ENCODE measurements around the gene CXorf65. TPM values are rescaled to one million over a fixed set of nuclear protein-coding genes. Genes with fewer than 3 reads are reported as not detected.

Gene CXorf65
- polyA plus RNA-seq, 1 experiment = not detected

- DNase-seq (ENCODE audit: low read depth, low spot score) = peak; percentile 51
- Histone ChIP-seq H3K4me3 (ENCODE audit: low read depth, low read length) (peak within 1 kb of the TSS; percentile 68), H3K27ac (ENCODE audit: low read depth, low read length) (peak within 1 kb of the TSS; percentile 39), H3K9me3 (ENCODE audit: control insufficient read depth, insufficient read depth, low read length) (no peaks in the 10 kb centered on the region), H3K27me3 (ENCODE audit: control insufficient read depth, insufficient read depth, low read length) (no peaks in the 10 kb centered on the region)
- ChIA-PET CTCF (interaction anchor here (0.6 to 1.8 kb wide), 6 partner anchors 11 to 102 kb away, joined by 3 to 7 read pairs (median 4); no protein-coding TSS in a partner anchor), POLR2A (interaction anchor here (1.0 kb wide), 1 partner anchor 64 kb away, joined by 4 read pairs; no protein-coding TSS in a partner anchor)
- no peak for TF ChIP-seq CTCF (IDR thresholded peaks at IDR 0.05; ENCODE audit: low read depth, low read length)
These were observed 11.8 kb upstream of the CXorf65 start, which contains the start of gene MED12 for GRCh38 chrX:71118032-71118984. MED12 (plus strand) TSS chrX:71118596; CDS start chrX:71118755, 159 bp downstream.

DNA sequence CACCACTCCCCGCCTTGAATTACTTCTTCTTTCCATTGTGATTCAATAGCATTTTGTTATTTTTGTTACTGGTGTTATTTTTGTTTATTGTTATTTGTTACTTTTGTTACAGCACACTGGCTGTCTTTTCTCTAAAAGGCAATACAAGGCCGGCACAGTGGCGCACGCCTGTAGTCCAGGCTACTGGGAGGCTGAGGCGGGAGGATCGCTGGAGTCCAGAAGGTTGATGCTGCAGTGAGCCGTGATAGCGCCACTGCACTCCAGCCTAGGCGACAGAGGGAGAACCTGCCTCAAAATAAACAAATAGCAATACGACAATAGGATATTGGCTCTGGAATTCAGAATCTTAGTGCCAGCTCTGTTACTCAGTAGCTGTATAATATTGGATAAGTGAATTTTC lies 10.8 kb upstream of the CXorf65 start:
- CTCF ChIA-PET = interaction anchor here (1.8 kb wide), 1 partner anchor 13 kb away, joined by 5 read pairs; no protein-coding TSS in a partner anchor
- no peak overlapping the region for H3K27ac ChIP-seq (ENCODE audit: low read depth, low read length)
- POLR2A ChIA-PET = no interaction called here

DNA sequence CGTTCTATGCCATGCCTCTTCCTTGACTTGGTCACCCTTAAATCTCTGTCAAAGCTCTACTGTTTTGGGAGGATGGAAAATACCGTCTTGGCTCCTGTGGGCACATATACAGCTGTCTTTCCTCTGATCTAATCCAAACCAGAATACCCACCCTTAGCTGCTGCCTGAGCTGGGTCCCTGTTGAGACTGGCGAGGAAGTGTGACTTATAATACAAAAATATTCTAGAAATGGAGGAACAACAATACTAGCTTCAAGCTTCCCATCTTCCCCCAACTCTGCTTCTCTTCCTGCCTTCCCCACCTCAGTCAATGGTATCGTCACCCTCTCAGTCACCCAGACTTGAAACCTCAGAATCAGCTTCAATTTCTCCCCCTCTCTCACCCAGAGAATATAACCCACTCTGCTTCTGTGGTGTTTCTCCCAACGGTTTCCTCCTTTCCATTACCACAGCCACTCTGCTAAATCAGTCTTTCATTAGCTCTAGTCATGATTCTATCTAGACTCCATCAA lies 5.4 kb upstream of the CXorf65 start:
- H3K27me3 ChIP-seq (ENCODE audit: control insufficient read depth, insufficient read depth, low read length) = peaks cover 2% of the 10 kb centered on the region
- DNase-seq (ENCODE audit: low read depth, low spot score) = no peak
- ChIA-PET CTCF (interaction anchor here (1.0 kb wide), 1 partner anchor 13 kb away, joined by 3 read pairs; no protein-coding TSS in a partner anchor), POLR2A (no interaction called here)
- no peak overlapping the region for H3K4me3 ChIP-seq (ENCODE audit: low read depth, low read length)
- TF ChIP-seq CTCF (IDR thresholded peaks at IDR 0.05; ENCODE audit: low read depth, low read length) = no peak
- no peak overlapping the region for H3K27ac ChIP-seq (ENCODE audit: low read depth, low read length)
- H3K9me3 ChIP-seq (ENCODE audit: control insufficient read depth, insufficient read depth, low read length) = no peaks in the 10 kb centered on the region

More for the DNA sequence above, 10.8 kb upstream of the CXorf65 start:
- no peak for TF ChIP-seq CTCF (IDR thresholded peaks at IDR 0.05; ENCODE audit: low read depth, low read length)
- Histone ChIP-seq H3K9me3 (ENCODE audit: control insufficient read depth, insufficient read depth, low read length) (no peaks in the 10 kb centered on the region), H3K27me3 (ENCODE audit: control insufficient read depth, insufficient read depth, low read length) (no peaks in the 10 kb centered on the region), H3K4me3 (ENCODE audit: low read depth, low read length) (no peak overlapping the region)
- DNase-seq (ENCODE audit: low read depth, low spot score) = no peak

- POLR2A ChIA-PET = no interaction called here
- CTCF ChIA-PET = interaction anchor here (1.0 kb wide), 1 partner anchor 12 kb away, joined by 3 read pairs; no protein-coding TSS in a partner anchor
- DNase-seq (ENCODE audit: low read depth, low spot score) = no peak
- no peak for TF ChIP-seq CTCF (IDR thresholded peaks at IDR 0.05; ENCODE audit: low read depth, low read length)
- Histone ChIP-seq H3K4me3 (ENCODE audit: low read depth, low read length) (no peak within 1 kb of the TSS), H3K27ac (ENCODE audit: low read depth, low read length) (no peak within 1 kb of the TSS), H3K27me3 (ENCODE audit: control insufficient read depth, insufficient read depth, low read length) (peaks cover 2% of the 10 kb centered on the region), H3K9me3 (ENCODE audit: control insufficient read depth, insufficient read depth, low read length) (no peaks in the 10 kb centered on the region)
These were observed 4.8 kb upstream of the CXorf65 start, which contains the start of gene IL2RG for GRCh38 chrX:71111141-71111843. IL2RG (minus strand) TSS chrX:71111577; CDS start chrX:71111539, 38 bp downstream.

All from AG04450 (cell line).